ENCODE results near the gene EDEM3. TPM values are rescaled to one million over a fixed set of nuclear protein-coding genes. Genes with fewer than 3 reads are reported as not detected.
"Not testable (repeated sequence)": the region's sequence is repeated elsewhere in the genome, so short reads cannot be mapped to it uniquely, and the experiment has no call there.

The EDEM3 gene
- total and polyA plus RNA-seq, 5 experiments from 2014 or later: 8.8 to 43.0 (median 14.1) TPM

DNA sequence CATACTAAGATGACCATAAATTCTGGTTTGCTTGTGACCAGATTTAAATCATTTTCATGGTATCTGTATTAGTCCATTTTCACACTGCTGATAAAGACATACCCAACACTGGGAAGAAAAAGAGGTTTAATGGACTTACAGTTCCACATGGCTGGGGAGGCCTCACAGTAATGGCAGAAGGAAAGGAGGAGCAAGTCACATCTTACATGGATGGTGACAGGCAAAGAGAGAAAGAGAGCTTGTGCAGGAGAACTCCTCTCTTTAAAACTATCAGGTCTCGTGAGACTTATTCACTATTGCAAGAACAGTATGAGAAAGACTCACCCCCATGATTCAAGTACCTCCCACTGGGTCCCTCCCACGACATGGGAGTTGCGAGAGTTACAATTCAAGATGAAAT, 8.9 kb upstream of the EDEM3 start:
- H3K27me3 Mint-ChIP-seq, POLR2A ChIA-PET, H3K27ac Mint-ChIP-seq, DNase-seq, ATAC-seq, H3K36me3 Mint-ChIP-seq, H3K4me1 Mint-ChIP-seq, H3K4me3 Mint-ChIP-seq: not testable (repeated sequence)
- H3K9me3 Mint-ChIP-seq: peaks cover 0 to 10% (median 0%) of the 10 kb centered on the region in 9 donors

DNA sequence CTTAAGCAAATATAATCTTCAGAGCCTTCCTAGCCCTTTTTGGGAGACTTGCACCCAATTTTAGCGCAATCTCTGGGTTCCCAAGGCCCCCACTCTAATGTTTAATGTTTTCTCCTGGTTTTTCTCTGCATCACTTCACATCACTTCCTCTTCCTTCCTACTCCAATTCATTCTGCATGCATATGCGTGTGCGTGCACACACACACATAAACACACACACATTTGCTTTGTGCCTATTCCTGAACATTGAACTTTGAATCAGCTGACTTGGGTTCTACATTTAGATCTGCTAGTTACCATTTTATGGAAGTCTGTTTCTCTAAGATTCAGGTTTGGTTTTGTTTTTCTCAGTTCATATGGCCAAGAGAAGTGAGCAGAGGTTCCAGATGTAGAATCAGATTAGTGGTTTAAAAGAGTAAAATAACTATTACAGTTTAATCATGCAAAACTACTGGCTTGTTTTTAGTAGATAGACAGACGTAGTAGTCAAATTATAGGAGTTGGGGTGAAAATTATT, 7.4 kb upstream of the EDEM3 start:
- H3K4me3 Mint-ChIP-seq: no peak overlapping the region
- H3K27ac Mint-ChIP-seq: no peak overlapping the region
- peaks cover 0 to 10% (median 4%) of the 10 kb centered on the region in 5 donors for H3K27me3 Mint-ChIP-seq
- ATAC-seq (no peak), DNase-seq (no peak)
- H3K9me3 Mint-ChIP-seq: peaks cover 0 to 10% (median 0%) of the 10 kb centered on the region in 9 donors
- no peaks in the 10 kb centered on the region for H3K4me1 Mint-ChIP-seq
- POLR2A ChIA-PET: no interaction called here
- peaks cover 0 to 8% (median 0%) of the 10 kb centered on the region in 3 donors for H3K36me3 Mint-ChIP-seq

DNA sequence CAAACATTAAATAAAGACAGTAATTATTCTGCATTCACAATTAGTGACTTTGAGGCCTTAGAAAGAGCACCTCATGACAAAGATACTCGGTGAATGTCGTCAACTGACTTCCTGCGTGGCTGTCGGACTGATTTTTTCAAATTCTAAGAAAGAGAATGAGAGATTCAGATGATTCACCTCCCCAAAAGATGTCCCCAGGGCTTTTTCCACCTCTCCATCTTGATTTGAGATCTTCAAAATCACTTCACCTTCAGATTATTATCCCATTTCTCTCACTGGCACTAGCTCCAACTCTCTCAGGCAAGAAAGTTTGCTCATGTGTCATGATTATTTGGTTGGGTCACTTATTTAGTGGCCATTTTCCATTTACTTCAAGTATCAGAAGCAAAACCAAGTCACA, 5.0 kb upstream of the EDEM3 start:
- peaks cover 0 to 10% (median 0%) of the 10 kb centered on the region in 9 donors for H3K9me3 Mint-ChIP-seq
- H3K4me3 Mint-ChIP-seq: no peak overlapping the region
- H3K4me1 Mint-ChIP-seq: peaks cover 7 to 14% (median 10%) of the 10 kb centered on the region in 4 donors
- H3K27ac Mint-ChIP-seq: no peak overlapping the region
- ATAC-seq: no peak
- H3K27me3 Mint-ChIP-seq: peaks cover 0 to 11% (median 2%) of the 10 kb centered on the region in 5 donors
- DNase-seq: no peak
- peaks cover 0 to 8% (median 0%) of the 10 kb centered on the region in 3 donors for H3K36me3 Mint-ChIP-seq
- POLR2A ChIA-PET: no interaction called here

DNA sequence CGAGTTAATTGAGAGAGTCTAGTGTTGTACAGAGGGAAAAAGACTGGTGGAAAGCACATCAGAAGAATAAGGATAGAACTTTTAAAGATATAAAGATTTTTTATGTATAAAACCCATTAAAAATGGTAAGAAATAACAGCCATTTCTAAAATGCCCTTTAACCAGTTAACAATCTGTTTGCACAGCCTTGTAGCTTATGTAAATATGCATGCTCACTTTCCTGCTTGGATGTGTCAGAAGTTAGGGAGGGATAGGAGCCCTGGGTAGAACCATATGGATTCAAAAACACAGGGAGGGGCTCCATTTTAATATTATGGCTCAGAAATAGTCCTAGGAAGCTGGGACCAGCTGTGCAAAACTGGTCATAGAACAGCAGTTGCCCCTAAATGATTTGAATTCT, 4.5 kb upstream of the EDEM3 start:
- H3K4me3 Mint-ChIP-seq: no peak overlapping the region
- H3K27ac Mint-ChIP-seq: no peak overlapping the region
- ATAC-seq (no peak), DNase-seq (no peak)
- H3K9me3 Mint-ChIP-seq: peaks cover 0 to 7% (median 0%) of the 10 kb centered on the region in 9 donors
- POLR2A ChIA-PET: no interaction called here
- peaks cover 0 to 7% (median 0%) of the 10 kb centered on the region in 3 donors for H3K36me3 Mint-ChIP-seq
- peaks cover 0 to 11% (median 2%) of the 10 kb centered on the region in 5 donors for H3K27me3 Mint-ChIP-seq
- H3K4me1 Mint-ChIP-seq: peaks cover 7 to 14% (median 10%) of the 10 kb centered on the region in 4 donors

DNA sequence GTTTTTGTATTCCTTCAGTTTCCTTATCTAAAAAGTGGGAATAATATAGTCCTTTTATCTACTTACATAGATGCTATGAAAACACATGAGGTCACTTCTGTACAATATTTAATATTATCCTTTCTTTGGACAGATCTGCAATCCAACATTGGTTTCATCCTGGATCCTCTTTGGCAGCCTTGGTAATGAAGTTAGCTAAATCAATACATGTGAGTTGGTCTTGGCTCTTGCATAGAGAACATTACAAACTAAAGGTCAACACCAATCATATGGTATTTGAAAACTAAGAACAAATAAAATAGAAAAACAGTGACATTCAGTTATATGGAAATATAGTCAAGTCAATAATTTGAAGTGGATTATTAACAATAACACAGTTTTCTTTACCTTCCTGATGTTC, 3.2 kb upstream of the EDEM3 start:
- Mint-ChIP-seq H3K4me3 (no peak overlapping the region), H3K4me1 (peaks cover 14 to 24% (median 21%) of the 10 kb centered on the region in 4 donors), H3K36me3 (no peaks in the 10 kb centered on the region), H3K9me3 (no peaks in the 10 kb centered on the region), H3K27me3 (peaks cover 0 to 11% (median 2%) of the 10 kb centered on the region in 5 donors), H3K27ac (no peak overlapping the region)
- no peak for ATAC-seq
- no peak for DNase-seq
- POLR2A ChIA-PET: no interaction called here

DNA sequence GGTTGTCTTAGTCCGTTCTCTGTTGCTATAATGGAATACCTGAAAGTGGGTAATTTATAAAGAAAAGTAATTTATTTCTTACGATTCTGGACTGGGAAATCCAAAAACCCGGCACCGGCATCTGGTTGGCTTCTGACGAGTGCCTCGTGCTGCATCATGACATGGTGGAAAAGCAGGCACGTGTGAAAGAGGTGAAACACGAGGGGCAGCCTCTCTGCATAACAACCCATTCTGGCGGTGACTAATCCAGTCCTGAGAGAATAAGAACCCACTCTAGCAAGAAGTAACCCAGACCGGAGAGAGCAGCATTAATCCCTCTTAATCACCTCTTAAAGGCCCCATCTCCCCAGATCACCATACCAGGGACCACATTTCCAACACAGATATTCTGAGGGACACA, 2.7 kb upstream of the EDEM3 start:
- DNase-seq: no peak
- Mint-ChIP-seq H3K4me3 (peak overlapping the region in 1 of 10 donors; percentile 14), H3K9me3 (no peaks in the 10 kb centered on the region), H3K4me1 (peaks cover 14 to 26% (median 24%) of the 10 kb centered on the region in 4 donors), H3K27me3 (peaks cover 0 to 11% (median 2%) of the 10 kb centered on the region in 5 donors), H3K27ac (no peak overlapping the region), H3K36me3 (no peaks in the 10 kb centered on the region)
- POLR2A ChIA-PET: no interaction called here
- ATAC-seq: no peak

DNA sequence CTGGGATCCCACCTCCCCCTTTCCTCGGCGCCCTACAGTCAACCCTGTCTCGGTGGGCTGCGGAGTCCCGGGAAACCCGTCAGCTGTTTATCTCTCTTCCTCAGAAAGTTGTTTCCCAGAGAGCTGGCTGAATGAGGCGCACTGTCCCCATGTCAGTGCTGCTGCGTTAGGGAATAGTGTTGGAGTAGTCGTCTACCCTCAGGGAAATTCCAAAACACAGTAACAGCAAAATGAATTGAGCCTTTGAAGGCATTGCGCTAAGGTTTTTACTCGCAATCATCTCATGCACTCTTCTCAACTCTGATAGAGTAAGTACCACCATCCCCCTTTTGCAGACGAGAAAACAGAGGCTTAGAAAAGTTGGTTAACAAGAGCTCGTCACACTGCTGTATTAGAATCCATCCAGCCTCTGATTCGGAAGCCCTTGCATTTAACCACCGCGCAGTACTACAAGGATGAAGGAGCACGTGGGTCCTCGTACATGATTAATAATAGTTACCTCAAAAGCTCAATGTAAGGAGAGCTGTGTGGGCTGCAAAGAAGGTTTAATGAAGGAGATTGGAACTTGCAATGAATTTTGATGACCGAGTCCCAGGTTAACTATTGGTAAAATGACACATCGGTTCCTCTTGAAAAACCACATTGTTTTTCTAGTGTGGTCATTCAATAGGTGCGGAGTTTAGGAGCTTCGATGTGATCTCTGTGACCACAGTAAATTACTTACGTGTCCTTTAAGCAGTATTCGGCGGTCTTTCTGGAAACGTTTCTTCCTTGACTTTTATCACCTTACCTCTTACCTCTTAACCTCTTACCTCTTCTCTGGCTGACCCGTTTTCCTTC, 788 bp upstream of the EDEM3 start:
- H3K27ac Mint-ChIP-seq: peak overlapping the region; percentile 87 to 97 (median 93)
- H3K9me3 Mint-ChIP-seq: no peaks in the 10 kb centered on the region
- POLR2A ChIA-PET: interaction anchor here (0.8 to 2.3 kb wide), 4 partner anchors 12 to 401 kb away, joined by 3 to 16 read pairs (median 5); partner anchors contain the start of genes RNF2, SWT1 and TRMT1L
- peak in 1 of 10 donors; percentile 19 for DNase-seq
- peak in 1 of 2 donors; percentile 1 for ATAC-seq
- H3K36me3 Mint-ChIP-seq: no peaks in the 10 kb centered on the region
- peak overlapping the region; percentile 89 to 97 (median 92) for H3K4me3 Mint-ChIP-seq
- peaks cover 0 to 9% (median 2%) of the 10 kb centered on the region in 5 donors for H3K27me3 Mint-ChIP-seq
- peaks cover 15 to 40% (median 30%) of the 10 kb centered on the region in 4 donors for H3K4me1 Mint-ChIP-seq

DNA sequence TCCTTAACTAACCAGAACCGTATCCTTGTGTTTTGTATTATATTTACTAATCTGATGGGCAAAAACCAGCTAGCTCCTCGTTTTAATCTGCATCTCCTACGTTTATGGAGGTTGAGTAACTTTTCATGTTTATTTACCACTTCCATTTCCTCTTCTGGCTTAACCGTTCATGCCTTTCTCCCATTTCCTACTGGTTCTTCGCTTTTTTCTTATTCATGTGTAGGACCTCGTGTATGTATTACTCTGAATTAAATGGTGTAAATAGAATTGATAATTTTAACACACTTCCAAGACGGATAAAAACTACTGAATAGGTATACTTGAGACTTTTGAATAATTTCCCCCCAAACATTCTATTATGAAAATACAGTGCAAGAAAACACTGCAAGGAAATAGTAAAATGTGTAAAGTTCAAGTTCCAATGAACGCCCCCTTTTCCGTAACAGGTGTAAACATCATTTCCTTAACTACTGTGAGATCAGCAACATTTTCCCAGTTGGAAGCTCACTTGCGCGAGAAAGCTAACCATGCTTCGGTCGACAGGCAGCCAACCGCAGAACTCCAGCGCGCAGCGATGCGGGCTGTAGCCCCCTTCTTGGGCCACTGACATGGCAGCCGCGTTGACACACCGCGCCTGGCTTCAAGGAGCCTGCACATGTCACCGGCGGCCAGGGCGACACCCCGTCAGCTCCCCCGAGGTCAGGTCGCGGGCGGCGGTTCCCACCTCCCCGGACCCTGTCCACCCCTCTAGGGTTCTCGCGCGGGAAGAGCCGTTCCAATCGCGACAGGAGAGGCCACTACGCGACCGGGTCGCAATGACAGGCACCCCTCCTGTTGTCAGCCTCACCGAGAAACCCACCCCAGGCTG, 816 bp downstream of the EDEM3 start:
- peak overlapping the region; percentile 87 to 97 (median 93) for H3K27ac Mint-ChIP-seq
- DNase-seq (peak in 5 of 10 donors; percentile 19 to 48 (median 25)), ATAC-seq (peak; percentile 2 to 13)
- H3K4me3 Mint-ChIP-seq: peak overlapping the region; percentile 89 to 97 (median 92)
- H3K9me3 Mint-ChIP-seq: no peaks in the 10 kb centered on the region
- peaks cover 0 to 8% (median 2%) of the 10 kb centered on the region in 5 donors for H3K27me3 Mint-ChIP-seq
- POLR2A ChIA-PET: interaction anchor here (0.7 to 2.3 kb wide), 7 partner anchors 10 to 487 kb away, joined by 3 to 16 read pairs (median 4); partner anchors contain the start of genes RNF2, SWT1 and TRMT1L
- peaks cover 0 to under 1% (median 0%) of the 10 kb centered on the region in 3 donors for H3K36me3 Mint-ChIP-seq
- H3K4me1 Mint-ChIP-seq: peaks cover 15 to 54% (median 34%) of the 10 kb centered on the region in 4 donors

DNA sequence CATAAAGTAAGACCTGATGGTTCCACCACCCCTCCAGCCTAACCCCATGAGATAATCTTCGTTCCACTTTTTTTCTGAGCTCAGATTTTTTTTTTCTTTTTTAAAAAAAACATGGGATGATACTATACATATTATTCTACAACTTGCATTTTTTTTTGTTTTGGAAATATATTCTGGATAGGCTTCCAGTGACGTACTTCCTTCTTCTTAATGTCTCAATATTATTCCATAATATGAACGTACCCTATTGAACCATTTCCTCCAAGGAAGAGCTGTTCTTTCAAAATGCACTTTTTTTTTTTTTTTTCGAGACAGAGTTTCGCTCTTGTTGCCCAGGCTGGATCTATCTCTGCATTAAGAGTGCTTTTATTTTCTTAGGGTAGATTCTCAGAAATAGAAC, 1.5 kb downstream of the EDEM3 start:
- Mint-ChIP-seq H3K4me1 (peaks cover 15 to 59% (median 34%) of the 10 kb centered on the region in 4 donors), H3K9me3 (no peaks in the 10 kb centered on the region), H3K36me3 (peaks cover 0 to 5% (median 0%) of the 10 kb centered on the region in 3 donors), H3K27ac (peak overlapping the region; percentile 37 to 97 (median 92)), H3K27me3 (peaks cover 0 to 8% (median 2%) of the 10 kb centered on the region in 5 donors), H3K4me3 (peak overlapping the region; percentile 89 to 97 (median 92))
- ATAC-seq: no peak
- no peak for DNase-seq
- POLR2A ChIA-PET: interaction anchor here (0.7 to 1.0 kb wide), 2 partner anchors 10 to 926 kb away, joined by 3 to 4 read pairs; no protein-coding TSS in a partner anchor

DNA sequence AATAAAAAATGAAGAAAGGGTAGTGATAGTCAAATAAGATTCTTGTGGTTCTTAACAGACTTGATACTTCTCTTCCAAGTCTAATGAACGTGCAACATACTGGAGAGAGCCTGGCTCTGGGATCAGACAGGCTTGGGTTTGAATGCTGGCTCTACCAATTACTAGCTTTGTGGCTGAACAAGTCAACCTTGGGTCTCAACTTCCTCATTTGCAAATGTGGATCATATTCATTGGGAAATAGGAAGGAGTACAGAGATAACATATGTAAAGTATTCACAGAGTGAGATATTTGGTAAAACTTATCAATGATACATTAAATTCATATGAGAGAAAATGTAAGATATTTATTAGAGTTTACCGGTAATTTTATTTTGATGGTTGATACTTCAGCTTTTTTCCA, 2.0 kb downstream of the EDEM3 start:
- Mint-ChIP-seq H3K27ac (peak overlapping the region in 7 of 10 donors; percentile 37 to 94 (median 89)), H3K27me3 (peaks cover 0 to 6% (median 1%) of the 10 kb centered on the region in 5 donors), H3K4me3 (peak overlapping the region; percentile 89 to 97 (median 92)), H3K4me1 (peaks cover 15 to 62% (median 34%) of the 10 kb centered on the region in 4 donors), H3K9me3 (no peaks in the 10 kb centered on the region), H3K36me3 (peaks cover 0 to 10% (median 0%) of the 10 kb centered on the region in 3 donors)
- ATAC-seq (no peak), DNase-seq (no peak)
- POLR2A ChIA-PET: interaction anchor here (0.7 to 1.0 kb wide), 2 partner anchors 9 to 926 kb away, joined by 3 to 4 read pairs; no protein-coding TSS in a partner anchor

DNA sequence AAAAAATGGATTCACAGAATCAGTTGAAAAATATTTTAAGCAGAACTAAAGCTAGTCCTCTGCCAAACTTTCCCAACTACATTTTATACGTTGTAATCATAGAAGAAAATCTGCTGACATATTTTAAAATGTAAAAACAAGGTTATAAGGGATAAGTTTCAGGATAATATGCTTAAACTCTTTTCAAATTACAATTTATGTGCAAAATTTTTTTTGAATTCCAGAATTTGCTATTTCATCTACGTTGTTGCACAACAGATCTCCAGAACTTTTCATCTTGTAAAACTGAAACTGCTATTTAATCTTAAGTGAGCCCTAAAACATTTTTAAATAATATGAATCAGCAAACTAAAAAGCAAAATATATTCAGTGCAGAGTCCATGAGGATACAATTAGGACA, 5.9 kb downstream of the EDEM3 start:
- Mint-ChIP-seq H3K4me1 (peaks cover 13 to 88% (median 48%) of the 10 kb centered on the region in 4 donors), H3K36me3 (peaks cover 0 to 13% (median 0%) of the 10 kb centered on the region in 3 donors), H3K27me3 (no peaks in the 10 kb centered on the region), H3K4me3 (no peak overlapping the region), H3K9me3 (no peaks in the 10 kb centered on the region), H3K27ac (peak overlapping the region in 4 of 10 donors; percentile 11 to 67 (median 50))
- ATAC-seq (no peak), DNase-seq (no peak)
- POLR2A ChIA-PET: no interaction called here
